Testis (tissue), 2 donors: ENCODE results near the gene TNFRSF1A.

Experiments
- CTCF ChIP-seq, 3 experiments: fragments of 450-650 bp in 2 of 3; fragments of 200-600 bp in 1 of 3; sonication (generic) in 1 of 3; IDR thresholded peaks; one replicate each; pipeline ENCODE4 v1.5.1; 2016 to 2019; ENCODE audit warnings: antibody characterized with exemption in 3 of 3, mild to moderate bottlenecking in 2 of 3, moderate library complexity in 1 of 3
- POLR2A ChIP-seq: fragments of 450-650 bp; IDR thresholded peaks from one replicate; pipeline ENCODE4 v1.6.1; 2017; ENCODE audit warnings: antibody characterized with exemption, mild to moderate bottlenecking, moderate library complexity

- no peak for TF ChIP-seq CTCF (IDR thresholded peaks at IDR 0.05)
- no peak for TF ChIP-seq POLR2A
Observed at GRCh38 chr12:6306599-6307220, 35.2 kb downstream of the TNFRSF1A start.
